COR-L47 (cell line): Measurements from ENCODE around the gene PTPRH.
"Not testable (repeated sequence)": the region's sequence is repeated elsewhere in the genome, so short reads cannot be mapped to it uniquely, and the experiment has no call there.

ENCODE experiments used
- DNase-seq: peaks from one replicate; lab custom pipeline; 2025; lab: John Stamatoyannopoulos, UW

The PTPRH gene

DNA sequence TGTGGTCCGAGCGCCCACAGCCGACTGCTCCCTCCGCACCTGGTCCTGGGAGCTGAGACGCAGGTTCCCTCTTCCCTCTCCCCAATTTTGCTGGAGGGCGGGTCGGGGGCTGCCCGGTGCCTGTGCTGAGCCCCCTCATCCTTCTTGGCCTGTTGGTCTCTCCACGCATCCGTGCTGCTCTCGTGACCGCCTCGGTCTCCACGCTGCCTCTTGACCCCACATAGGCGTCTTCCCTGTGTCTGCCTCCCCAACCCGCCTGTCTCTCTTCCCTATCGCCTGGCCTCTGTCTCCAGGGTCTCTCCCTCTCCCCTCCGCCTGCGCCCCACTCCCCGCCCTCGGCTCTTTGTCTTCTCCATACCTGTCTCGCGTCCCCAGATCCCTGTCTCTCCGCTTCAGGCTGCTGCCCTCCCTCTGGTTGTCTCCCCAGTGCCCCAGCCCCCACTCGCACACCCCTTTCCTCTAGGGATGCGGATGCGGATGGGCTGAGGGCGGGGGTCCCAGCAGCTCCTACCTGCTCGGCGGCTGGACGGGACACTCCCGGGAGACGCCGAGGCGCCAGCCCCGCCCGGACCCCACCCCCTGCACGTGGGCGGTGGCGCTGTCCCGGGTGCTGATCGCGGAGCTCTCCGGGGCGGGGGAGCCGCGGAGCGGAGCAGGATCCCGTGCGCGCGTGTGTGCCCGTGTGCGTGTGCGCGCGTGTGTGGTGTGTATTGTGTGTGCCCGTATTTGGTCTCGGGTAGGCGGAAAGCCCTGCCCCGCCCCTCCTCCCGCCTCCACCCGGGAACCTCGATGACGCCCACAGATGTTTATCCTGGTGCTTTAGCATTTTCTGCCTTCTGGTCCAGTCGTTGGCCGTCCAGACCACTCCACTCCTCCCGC, 29.5 kb downstream of the PTPRH start, which contains the start of gene SYT5:
TSS of gene SYT5 (minus strand) at position 684 of the 879 bp plus-strand sequence. CDS start 1,248 bp downstream, outside the sequence.
- no peak for DNase-seq

DNA sequence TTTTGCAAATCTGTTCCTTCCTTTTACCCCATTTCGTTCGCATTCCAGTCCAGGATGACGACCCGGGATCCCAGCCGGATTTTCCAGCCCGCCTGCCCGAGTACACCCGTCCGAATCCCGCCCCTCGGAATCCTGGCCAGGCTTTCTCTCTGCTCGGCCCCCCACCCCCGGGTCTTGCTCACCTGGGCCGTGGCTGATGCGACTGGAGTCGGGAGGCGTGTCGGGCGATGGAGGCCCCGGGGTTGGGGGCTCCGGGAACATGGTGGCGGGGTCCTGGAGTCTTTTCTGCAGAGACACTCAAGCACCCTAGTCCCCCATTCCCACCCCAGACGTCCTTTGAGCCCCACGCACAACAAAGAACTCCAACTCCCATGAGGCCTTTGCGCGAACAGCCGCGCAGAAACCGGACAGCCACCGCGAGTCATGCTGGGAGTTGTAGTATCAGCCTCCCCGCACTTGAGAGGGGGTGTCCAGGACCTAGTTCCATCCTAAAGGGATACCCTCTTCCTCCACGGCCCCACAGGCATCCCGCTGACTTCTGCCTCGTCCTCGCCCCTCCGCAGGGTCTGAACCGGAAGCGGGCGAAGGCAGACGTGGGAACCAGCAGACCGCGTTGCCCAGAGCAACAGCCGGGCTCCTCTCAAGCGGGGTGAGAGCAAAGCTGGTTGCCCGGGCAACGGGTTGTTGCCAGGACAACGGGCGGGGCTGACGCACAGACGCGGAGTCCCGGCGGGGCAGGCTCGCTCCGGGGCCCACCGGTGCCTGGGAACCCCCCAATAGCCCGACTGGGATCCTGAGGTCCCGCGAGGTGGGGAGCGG, 30.3 kb downstream of the PTPRH start:
- DNase-seq = peak; percentile 92

DNA sequence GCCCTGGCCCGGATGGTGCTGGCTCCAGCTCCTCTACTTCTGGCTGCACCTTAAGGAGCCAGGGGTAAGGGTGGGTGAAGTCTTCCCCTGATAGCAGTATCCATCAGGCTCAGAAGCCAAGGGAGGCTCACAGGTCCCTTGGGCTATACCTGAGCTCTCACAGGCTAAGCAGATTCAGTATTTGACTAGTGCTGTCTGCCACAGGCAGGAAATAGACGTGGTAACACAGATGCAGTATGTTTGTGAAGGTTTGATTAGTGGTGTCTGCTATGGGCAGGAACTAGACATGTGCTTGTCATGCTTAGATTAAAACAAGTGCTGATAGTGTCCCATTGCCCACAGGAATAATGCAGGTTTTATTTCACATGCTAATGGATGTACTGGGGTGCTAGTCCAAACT, 33.2 kb downstream of the PTPRH start:
- DNase-seq = no peak

DNA sequence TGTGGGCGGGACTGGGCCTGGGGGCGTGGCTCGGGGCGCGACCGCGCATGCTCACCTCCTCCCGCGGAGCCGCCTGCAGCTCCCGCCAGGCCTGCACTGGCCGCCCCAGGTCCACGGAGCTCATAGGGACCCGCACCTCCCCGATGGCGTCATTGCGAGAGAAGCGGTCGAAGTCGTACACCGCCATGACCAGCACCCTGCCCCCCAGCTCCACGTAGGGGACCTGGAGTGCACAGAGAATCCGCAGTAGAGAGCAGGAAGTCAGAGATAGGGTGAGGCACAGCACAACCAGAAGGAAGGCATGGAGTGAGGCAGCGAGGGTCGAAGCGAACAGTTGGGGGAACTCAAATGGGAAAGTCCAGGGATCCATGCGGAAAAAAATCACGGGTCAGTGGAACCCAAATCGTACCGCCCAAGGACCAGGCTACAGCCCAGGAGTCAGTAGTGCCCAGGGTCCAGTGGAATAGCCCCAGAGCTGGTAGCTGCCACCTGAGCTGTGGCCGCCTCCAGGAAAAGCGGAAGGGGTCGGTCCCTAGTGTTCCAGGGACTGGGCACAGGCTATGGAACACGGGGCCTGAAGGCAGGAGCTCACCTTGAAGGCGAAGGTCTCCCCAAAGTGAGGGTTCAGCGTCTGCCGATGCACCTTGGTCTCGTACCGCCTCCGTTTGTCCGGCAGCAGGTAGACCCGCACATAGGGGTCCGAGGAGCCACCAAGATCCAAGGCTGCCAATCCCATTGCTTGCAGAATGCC, 34.0 kb downstream of the PTPRH start:
- DNase-seq = no peak

DNA sequence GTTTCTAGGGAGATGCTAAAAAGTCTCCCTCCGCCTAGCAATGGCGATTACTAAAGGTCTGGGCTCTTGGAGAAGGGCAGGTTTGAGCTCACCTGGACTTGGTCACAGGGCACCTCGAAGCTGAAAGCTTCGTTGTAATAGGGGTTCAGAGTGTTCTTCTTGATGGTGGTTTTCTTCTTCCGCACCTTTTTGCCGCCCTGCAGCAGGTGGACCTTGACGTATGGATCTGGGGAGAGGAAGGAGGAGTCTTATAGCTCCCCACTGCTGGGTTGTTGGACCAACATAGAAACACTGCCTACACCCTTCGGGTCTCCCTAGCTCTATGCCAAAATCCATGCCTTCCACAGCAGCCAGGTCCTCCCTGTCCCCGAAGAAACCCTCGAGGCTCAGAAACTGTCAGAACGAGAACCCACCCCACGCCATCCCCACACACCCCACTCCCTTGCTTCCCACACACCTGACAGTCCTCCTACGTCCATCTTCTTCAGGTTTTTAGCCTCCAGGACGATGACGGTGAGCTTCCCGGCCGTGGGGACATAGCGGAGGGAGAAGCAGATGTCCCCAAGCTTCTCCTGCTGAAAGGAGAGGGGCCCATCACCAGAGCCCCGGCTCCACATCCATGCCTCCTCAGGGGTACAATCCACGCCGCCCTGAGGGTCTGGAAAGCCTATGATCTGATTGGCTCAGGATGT, 34.7 kb downstream of the PTPRH start:
- DNase-seq = no peak

DNA sequence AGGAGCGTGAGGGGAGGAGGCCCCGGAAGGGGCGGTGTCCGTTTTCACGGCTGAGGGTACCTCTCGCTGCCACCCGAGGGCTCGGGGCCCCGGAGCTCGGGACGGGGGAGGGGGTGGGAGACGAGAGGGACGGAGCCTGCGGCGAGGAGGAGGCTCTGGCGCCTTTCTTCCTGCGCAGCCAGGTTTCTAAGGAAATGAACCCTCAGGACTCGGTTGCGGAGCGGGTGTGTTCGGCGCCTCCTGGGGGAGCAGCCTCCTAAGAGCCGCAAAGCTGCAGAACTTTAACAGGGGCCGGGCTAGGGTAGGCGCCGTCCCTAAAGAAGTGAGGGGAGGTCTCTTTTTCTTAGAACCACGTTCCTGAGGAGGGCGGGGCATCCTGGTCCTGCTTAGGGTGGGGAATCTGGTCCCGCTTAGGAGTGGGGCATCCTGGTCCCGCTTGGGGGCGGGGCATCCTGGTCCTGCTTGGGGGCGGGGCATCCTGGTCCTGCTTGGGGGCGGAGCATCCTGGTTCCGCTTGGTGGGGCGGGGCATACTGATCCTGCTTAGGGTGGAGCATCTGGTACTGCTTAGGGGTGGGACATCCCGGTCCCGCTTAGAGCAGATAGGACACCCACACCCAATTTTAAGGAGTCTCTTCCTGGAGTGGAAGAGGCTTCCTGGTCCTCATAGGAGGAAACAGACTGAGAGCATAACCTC, 35.4 kb downstream of the PTPRH start:
- DNase-seq = peak; percentile 44

DNA sequence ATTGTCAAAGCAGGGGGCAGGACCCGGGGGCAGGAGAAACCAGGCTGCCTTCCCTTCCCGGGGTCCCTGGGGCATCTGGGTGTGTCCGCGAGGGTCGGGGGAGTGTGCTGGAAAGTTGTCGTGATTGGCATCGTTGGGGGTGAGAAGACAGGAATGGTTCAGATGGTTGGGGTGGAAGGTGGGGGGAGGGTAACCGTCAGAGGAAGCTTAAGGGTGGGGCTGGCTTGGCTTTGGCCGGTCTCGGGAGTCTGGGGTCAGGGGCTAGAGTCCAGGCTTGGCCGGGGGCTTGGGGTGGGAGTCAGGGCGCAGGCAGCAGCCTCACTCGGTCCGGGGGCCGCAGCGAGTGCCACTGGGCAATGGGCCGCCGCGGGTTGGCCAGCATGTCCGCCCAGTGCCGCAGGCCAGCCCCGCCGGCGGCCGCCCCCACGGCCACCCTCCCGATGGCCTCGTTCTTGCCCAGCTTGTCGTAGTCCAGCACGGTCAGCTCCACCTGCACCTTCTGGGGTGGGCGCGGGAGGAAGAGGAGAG, 36.1 kb downstream of the PTPRH start:
- no peak for DNase-seq

DNA sequence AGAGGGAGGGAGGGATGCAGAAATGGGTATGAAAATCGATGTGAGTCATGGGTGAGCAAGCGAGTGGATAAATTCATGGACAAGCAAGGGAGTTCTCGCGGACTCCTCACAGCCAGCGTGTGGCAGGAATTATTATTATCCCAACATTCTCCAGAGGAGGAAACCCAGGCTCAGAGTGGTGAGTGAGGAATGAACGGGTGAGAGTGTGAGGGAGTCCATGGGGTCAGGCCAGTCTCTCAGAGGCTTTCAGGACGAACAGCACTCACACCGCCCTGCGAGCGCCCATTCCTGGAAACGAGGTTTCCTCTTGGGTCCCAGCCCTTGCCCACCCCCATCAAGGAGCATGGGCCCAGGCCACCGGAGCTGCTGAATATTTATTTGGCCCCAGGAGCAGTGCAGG, 36.6 kb downstream of the PTPRH start:
- DNase-seq = no peak

DNA sequence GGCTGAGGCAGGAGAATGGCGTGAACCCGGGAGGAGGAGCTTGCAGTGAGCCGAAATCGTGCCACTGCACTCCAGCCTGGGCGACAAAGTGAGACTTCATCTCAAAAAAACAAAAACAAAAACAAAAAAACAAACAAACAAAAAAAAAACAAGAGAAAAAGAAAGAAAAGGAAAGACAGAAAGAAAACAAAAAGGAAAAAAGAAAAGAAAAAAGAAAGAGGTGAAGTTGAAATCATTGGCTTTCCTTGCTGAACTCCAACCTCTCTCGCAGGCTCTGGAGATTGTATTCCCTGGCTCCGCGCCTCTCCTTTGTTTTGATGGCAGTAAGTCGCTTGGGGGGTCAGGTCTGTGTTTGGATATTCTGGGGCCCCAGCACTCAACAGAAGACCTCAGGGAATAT, 37.0 kb downstream of the PTPRH start:
- not testable (repeated sequence) for DNase-seq

DNA sequence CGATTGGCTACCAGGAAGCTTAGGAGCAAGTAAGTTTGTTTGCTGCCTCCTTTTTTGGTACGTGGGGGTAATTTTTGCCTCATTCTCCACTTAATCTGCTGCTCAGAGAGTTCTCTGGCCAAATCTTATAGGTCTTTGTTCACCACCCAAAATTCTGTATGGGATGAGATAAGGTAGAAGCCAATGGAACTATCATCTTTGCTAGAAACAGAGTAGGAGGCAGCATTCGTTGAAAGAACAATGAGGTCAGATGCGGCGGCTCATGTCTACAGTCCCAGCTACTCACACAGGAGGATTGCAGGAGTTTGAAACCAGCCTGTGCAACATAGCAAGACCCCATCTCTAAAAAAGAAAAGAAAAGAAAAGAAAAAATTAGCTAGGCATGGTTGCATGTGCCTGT, 37.9 kb downstream of the PTPRH start:
- no peak for DNase-seq

DNA sequence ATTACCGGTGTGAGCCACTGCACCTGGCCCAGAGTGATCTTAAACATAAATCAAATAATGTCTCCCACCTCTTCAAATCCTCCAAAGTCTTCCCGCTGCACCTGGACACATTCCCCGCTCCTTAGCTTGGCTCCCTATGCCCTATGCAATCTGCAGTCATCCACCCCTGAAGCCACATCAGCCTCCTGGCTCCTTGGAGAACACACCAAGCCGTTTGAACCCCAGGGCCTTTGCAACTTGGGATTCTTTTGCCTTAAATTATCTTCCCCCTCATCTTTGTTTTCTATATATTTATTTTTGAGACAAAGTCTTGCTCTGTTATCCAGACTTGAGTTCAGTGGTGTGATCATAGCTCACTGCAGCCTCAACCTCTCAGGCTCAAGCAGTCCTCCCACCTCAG, 40.2 kb downstream of the PTPRH start:
- no peak for DNase-seq

DNA sequence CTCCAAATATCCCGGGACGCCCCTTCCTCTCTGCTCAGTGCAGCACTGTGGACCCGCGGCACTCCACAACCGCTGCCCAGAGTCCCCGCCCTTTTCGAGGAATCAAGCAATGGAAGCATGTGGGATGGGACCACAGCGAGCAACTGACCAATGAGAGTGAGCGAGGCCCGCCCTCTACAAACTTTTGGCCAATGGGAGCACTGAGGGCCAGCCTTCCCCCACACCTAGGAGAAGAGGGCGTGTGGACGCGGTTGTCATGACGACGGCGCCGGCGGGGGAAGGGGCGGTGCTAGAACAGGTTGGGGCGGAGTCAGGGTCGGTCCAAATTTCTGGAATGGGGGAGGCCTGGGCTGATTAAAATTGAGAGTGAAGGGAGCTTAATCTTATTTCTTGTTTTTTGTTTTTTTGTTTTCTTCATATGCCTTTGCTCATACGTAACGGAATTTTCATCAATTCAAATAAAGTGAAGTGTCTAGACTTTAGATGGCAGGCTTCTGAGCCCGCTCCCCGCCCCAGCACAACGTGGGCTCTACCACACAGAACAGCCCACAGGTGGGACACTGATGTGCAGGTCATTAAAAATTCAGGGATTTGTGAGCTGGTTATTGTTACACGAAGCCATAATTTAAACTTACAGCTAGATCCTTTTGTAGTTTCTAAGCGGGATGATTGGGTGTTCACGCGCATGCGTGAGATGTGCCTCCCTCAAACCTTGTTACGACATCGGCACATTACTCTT, 42.6 kb downstream of the PTPRH start, which contains the start of gene DNAAF3:
TSS of gene DNAAF3 (minus strand) at position 84 of the 739 bp plus-strand sequence. CDS start 200 bp downstream, outside the sequence.
- DNase-seq = peak; percentile 93

DNA sequence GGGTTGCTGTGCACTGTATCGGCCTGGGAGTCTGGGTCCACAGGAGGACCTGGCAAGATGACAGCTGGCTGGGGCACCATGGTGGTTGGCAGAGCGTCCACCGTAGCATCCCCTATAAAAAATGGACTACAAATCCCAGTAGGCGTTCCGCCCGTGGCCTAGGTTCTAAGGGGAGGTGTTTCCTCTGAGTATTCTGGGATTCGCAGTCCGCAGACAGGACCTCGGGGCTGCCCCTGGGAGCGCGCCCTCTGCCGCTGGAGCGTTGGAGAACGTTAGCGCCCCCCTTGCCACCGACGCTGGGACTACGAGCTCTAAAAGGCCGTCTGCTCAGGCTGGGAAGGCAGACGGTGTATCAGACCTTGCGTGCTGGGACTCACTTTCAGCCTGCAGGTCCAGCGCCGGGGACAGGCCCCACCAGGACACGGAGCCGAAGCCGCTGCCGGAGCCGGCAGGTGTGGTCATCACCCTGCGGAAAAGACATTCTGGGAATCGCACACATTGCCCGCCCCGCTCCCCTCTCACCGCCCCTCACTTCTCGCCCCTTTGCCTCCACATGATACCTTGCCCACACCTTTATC, 43.3 kb downstream of the PTPRH start:
- peak; percentile 76 for DNase-seq

DNA sequence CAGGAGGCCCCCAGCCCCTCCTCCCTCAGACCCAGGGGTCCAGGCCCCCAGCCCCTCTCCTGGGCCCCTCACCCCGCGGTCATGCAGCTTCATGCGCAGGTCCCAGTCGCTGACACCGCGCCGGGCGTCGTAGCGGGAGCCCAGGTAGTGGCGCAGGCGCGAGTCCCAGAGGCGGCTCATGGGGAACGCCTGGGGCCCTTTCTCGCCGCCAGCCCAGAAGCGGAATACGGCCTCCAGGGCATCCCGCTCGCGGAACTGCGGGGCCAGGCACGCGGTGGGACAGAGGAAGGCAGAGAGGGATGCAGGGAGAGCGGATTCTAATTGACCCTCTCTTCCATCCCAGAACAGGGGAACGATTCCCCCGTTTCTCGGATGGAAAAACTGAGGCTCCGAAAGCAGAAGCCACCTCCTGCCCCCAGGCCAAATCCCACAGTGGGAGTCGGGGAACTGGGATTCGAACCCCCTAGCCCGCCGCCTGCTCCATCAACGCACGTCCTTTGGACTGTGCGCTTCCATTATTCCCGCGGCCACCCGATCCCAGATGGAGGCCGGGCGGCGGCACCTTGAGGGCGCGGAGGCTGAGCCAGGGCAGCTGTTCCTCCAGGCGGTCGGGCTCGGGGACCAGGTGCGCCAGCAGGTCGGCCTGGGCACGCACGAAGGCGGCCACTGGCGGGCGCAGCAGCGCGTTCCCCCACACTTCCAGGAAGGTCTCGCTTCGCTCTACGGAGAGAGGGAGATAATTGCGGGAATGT, 47.6 kb downstream of the PTPRH start:
- no peak for DNase-seq

DNA sequence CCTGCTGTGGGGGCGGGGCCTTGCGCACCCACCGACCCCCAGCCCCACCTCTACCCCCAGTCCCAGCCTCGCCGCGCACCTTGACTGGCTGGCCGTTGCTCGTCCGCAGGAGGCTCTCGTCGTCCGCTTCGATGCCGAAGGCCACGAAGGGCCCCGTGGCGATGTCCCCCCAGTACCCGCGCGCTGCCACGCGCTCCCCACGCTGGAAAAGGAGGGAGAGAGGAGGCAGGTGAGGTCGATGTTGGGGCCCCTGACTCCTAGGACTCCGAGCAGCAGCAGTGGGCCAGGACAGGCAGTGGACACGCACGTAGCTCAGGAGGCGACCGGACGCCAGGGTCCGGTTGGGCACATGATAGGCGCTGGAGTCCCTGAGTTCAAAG, 48.3 kb downstream of the PTPRH start:
- DNase-seq = no peak

DNA sequence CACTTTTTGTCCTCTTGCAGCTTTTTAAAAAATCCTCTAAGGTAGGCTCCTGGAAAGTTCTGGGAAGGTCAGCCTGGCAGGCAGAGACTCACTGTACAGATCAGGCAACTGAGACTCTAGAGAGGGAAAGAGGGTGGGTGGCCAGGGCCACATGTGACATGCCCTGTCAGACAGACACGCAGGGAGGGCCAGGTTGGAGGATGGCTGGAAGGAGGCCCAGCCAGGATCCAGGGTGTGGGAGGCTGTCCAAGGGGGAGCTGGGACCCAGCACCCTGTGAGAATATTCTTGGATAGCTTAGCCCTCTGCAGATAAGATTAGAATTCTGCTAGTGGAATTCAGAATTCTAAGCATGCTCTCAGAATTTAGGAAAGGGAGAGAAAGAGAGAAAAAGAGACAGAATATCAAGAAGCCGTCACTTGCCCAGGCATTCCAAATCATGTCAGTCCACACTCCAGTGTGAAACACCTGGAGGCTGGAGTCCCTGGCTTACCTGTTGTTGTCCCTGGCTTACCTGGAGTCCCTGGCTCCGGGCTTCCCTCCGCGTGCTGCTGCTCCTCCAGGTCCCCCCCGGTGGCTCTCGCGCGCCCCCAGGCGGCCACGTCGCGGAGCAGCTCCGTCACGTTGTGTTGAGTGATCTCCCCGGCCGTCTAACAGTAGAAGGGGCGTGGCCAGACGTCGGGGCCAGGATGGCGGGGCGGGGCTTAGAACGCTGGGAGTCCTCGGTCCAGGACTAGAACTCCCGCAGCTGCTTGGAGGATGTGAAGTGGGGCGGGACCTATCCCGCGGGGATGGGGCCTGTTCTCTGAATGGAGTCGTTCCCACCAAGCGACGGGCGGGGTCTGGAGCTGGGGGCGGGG, 48.9 kb downstream of the PTPRH start:
- DNase-seq = peak; percentile 93

DNA sequence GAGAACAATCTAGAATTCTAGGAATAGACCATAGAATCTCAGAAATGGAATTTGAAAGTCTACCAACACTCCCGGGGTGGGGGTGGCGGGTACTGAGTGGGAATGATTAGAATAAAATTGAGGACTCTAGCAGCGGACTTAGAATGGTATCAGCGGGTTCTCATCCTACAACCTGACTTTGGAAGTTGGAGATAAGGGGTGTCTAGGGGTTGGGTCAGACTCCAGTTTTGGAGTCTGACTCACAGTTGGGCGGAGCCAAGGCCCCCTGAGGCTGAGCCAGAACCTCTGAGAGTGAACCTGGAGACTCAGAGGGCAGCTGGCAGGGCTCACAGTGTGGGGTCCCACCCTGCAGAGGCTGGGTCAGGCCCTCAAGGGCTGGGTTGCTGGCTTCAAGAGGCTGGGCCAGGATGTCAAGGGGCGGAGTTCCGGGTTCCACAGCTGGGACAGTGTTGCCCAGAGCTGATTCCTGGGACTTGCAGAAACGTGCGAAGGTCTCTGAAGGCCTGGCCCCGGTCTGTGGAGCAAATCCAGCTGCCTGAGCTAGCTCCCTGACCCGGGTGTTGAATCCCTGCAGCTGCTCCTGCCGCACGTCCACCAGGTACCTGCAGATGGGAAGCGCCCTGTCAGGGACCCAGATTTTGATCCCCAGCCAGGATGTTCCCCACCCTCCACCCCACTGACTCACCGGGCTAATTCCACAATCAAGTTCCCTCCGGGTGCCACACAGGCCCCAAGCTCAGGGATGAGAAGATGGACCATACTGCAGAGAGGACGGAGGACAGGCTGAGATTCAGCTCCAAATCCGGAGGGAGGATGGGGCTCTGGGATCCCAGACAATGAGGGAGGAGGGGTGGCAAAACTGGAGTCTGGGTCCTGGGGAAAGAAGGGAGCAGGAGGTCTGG, 50.2 kb downstream of the PTPRH start:
- DNase-seq = no peak
